Gastroesophageal sphincter (tissue), 3 donors: ENCODE measurements around the gene CREB3L4.

Experiments used
- EP300 ChIP-seq: sonication (generic); formaldehyde crosslinking; IDR thresholded peaks from one replicate; pipeline ENCODE4 v1.6.1; 2017; ENCODE audit warnings: antibody characterized with exemption, mild to moderate bottlenecking
- POLR2A ChIP-seq, 2 donors: fragments of 450-650 bp; IDR thresholded peaks; one replicate each; pipeline ENCODE4 v1.6.1; 2017; ENCODE audit warnings: antibody characterized with exemption in 2 of 2, mild to moderate bottlenecking in 2 of 2, moderate library complexity in 1 of 2
- POLR2AphosphoS5 ChIP-seq: sonication (generic); formaldehyde crosslinking; IDR thresholded peaks from one replicate; pipeline ENCODE4 v1.6.1; 2017; ENCODE audit warnings: antibody characterized with exemption
- TF ChIP-seq, protein P1 (sequence below), 4 experiments: fragments of 200-600 bp in 2 of 4; fragments of 450-650 bp in 2 of 4; sonication (generic) in 1 of 4; IDR thresholded peaks; one replicate each; pipeline ENCODE4 v1.5.1; 2017 to 2019; ENCODE audit warnings: antibody characterized with exemption in 4 of 4, mild to moderate bottlenecking in 2 of 4, moderate library complexity in 2 of 4

DNA sequence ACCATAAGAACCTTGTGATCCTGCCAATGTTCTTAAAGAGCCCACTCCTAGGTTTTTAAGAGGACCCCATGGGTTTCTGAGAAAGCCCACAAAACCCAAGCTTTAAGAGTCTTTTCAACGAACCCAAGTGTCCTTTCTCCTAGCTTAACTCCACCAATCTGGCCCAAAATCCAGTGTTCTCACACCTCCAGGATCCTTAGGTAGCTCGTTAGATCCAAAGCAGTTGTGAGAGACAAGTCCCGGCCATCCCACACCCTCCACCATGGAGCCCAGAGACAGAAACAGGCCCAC is 22.9 kb upstream of the CREB3L4 start:
- no peak for TF ChIP-seq POLR2A (IDR thresholded peaks at IDR 0.05)
- TF ChIP-seq, protein P1, sequence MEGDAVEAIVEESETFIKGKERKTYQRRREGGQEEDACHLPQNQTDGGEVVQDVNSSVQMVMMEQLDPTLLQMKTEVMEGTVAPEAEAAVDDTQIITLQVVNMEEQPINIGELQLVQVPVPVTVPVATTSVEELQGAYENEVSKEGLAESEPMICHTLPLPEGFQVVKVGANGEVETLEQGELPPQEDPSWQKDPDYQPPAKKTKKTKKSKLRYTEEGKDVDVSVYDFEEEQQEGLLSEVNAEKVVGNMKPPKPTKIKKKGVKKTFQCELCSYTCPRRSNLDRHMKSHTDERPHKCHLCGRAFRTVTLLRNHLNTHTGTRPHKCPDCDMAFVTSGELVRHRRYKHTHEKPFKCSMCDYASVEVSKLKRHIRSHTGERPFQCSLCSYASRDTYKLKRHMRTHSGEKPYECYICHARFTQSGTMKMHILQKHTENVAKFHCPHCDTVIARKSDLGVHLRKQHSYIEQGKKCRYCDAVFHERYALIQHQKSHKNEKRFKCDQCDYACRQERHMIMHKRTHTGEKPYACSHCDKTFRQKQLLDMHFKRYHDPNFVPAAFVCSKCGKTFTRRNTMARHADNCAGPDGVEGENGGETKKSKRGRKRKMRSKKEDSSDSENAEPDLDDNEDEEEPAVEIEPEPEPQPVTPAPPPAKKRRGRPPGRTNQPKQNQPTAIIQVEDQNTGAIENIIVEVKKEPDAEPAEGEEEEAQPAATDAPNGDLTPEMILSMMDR (IDR thresholded peaks at IDR 0.05): no peak
- no peak for TF ChIP-seq POLR2AphosphoS5
- TF ChIP-seq EP300: no peak
